ENCODE measurements around the gene PLA2G6. TPM values are rescaled to one million over a fixed set of nuclear protein-coding genes. Genes with fewer than 3 reads are reported as not detected.

Gene PLA2G6, protein sequence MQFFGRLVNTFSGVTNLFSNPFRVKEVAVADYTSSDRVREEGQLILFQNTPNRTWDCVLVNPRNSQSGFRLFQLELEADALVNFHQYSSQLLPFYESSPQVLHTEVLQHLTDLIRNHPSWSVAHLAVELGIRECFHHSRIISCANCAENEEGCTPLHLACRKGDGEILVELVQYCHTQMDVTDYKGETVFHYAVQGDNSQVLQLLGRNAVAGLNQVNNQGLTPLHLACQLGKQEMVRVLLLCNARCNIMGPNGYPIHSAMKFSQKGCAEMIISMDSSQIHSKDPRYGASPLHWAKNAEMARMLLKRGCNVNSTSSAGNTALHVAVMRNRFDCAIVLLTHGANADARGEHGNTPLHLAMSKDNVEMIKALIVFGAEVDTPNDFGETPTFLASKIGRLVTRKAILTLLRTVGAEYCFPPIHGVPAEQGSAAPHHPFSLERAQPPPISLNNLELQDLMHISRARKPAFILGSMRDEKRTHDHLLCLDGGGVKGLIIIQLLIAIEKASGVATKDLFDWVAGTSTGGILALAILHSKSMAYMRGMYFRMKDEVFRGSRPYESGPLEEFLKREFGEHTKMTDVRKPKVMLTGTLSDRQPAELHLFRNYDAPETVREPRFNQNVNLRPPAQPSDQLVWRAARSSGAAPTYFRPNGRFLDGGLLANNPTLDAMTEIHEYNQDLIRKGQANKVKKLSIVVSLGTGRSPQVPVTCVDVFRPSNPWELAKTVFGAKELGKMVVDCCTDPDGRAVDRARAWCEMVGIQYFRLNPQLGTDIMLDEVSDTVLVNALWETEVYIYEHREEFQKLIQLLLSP
- polyA plus RNA-seq (ENCODE audit: insufficient read length in 4 of 4): 10 to 100 TPM; 36.5 to 47.8 (median 39.9) TPM

DNA sequence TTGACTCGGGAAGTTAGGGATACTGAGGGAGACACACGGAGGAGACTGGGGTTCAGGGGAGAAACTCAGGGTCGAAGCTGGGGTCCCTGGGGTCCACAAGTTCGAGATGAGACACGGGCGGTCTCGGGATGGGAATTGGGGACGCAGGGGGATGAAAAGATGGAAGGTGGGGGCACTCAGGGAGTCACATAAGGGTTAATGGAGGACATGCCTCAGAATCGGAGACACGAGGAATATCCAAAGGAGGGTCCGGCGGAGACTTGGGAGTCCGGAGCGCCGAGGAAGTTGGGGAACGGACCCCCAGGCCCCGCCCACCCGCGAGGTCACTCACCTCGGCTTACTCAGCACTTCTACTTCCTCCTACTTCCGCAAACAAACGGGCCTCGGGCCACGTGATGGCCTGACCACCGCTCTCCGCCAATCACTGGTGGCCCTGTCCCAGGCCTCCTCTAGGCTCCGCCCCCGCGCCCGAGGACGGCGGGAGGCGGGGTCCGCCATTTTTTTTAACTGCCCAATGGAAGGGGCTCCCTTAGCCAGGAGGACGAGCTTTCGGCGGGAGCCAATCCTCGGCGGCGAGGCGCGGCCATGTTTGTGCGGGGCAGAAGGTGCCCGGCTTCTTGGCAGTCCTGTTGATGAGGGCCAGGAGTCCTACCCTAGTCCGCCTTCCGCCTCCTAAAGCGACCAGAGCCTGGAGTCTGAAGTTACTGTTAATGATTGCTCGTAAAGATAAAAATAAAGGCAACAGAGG lies at the start of gene PLA2G6:
PLA2G6 (minus strand) TSS at position 378 of the 748 bp plus-strand sequence. CDS start 12,404 bp downstream, outside the sequence.
- peak; percentile 96 to 98 (median 96) for DNase-seq (ENCODE audit: low read depth in 4 of 4, low spot score in 3 of 4)

- DNase-seq (ENCODE audit: low read depth in 4 of 4, low spot score in 3 of 4): no peak
Observed at GRCh38 chr22:38230916-38231315, 49.3 kb upstream of the PLA2G6 start.

- DNase-seq (ENCODE audit: low read depth in 4 of 4, low spot score in 3 of 4): no peak
Observed at GRCh38 chr22:38230108-38230825, 48.6 kb upstream of the PLA2G6 start.

GRCh38 chr22:38228873-38229740 lies 47.5 kb upstream of the PLA2G6 start:
- no peak for DNase-seq (ENCODE audit: low read depth in 4 of 4, low spot score in 3 of 4)

- no peak for DNase-seq (ENCODE audit: low read depth in 4 of 4, low spot score in 3 of 4)
Observed at GRCh38 chr22:38228326-38228872, 46.8 kb upstream of the PLA2G6 start.

DNA sequence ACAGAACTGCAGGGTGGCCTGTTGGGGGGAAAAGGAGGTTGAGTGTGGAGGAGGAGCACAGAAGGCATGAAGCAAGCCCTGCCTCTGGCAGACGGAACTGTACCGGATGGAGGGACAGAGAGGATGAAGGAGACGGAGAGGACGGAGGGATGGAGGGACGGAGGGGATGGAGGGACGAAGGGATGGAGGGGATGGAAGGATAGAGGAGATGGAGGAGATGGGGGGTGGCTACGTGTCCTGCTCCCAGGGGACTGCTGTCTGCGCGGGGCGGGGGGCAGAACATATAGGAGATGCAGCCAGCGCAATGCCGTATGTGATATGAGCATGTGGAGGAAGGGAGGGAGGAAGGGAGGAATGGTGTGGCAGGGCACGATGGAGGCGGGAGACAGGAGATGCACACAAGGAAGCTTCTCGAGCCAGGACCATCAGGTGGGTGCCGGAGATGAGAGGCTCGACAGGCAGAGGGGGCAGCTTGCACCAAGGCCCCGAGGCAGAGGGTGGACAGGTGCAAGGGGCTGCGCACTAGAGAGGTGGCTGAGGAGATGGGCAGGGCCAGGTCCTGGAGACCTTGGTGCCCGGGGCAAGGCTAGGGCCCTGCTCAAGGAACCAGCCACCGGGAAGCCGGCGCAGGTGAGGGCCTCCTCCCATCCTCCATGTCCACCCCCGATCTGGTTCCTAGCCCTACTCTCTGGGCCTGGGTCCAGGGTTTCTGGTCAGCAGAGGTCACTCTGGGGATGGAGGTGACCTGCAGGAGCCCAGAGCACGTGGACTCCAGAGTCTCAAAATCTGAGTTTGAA lies 45.4 kb upstream of the PLA2G6 start:
- DNase-seq (ENCODE audit: low read depth in 4 of 4, low spot score in 3 of 4): no peak

DNA sequence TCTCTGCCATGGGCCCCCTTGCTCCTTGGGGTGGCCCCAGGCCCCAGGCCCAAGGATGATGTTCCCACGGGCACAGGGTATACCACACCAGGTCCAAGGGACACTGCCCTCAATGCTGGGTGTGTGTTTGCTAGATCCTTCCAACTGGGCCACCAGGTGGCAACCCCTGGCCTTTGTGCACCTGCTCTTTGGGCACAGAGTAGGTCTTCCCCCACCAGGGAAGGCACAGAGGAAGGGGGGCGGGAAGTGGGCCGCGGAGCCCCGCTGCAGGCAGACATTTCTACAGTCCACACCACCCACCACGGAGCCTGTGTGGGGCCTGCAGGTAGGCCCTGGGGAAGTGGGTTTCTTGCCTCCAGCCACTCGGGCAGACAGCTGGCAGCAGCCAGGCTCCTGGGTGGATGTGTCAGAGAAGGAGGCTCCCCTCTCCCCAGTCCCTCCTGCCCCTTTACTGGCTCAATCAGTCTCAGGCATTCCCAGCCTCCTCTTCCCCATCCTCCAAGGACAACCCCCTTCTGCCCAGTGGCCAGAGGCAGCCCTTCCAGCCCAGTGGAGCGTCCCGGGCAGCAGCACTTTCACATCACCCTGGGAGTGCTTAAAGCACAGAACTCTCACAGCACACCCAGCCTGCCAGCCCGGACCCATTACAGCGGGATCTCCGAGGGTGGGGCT lies 41.8 kb upstream of the PLA2G6 start:
- no peak for DNase-seq (ENCODE audit: low read depth in 4 of 4, low spot score in 3 of 4)

DNA sequence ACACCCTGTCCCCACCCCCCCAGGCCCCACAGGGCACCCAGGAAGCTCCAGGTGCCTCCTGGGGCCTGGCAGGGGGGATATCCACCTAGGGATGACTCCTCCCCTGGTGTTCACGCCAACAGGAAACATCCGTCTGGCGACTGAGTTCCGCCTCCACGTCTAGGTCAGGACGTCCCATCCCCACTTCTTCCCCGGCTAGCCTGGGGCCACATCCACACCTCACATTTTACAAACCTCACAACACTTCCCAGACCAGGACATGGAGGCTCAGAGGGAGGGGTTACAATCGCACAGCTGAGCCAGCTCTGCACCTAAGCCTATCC lies 41.1 kb upstream of the PLA2G6 start:
- no peak for DNase-seq (ENCODE audit: low read depth in 4 of 4, low spot score in 3 of 4)

DNA sequence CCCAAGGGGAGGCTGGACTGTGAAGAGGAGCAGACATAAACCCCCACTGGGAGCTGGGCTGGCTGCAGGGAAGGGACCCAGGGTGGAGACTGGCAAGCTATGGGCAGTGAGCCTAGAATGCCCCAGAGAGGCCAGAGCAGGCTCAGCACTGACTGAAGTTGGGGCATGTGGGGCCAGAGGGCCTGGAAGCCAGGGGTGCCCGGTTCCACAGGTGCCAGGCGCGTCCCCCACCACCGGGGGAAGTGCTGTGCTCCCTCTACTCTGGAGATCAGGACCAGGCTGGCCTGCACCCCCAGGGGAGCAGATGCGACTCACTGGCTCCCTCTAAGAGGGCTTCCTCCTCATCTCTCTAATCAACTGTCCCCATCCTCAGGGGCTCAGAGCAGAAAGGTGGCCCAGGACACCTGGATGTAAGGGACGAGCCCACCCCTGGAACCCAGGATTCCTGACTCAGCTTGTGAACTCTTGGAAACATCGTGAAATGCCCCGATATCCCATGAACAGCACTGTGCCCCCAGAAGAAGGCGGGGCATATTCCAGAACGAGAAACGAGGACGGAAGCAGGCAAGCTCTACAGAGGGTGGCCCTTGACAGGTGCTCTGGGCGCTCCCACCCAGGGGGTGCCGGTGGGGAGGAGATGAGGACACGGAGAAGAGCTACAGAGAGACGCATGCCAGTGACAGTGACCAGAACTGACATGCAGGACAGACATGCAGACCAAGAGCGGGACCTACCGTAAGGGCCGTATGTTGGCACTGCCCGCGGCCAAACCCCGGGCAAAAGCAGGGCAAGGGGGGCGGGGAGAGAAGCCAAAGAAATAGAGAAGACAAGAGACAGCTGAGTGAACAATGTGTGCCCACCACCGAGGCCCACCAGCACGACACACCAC lies 40.5 kb upstream of the PLA2G6 start:
- no peak for DNase-seq (ENCODE audit: low read depth in 4 of 4, low spot score in 3 of 4)

DNA sequence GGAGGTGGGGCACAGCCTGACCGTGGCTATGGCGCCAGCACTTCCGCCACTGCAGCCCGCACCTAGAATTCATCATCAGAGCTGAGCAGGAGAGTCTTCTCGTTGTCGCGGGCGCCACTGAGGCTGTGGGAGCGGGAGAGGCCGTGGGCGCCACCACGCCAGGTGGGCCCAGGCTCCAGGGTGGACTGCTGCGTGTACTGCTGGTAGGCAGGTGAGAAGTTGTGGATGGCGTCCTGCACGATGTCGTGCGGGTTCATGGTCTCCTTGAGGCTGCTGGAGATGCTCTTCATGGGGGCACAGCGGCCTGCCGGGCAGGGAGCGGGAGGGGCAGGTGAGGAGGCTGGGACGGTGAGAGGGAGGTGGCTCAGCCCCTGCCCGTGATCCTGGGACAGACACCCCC lies 39.8 kb upstream of the PLA2G6 start:
- DNase-seq (ENCODE audit: low read depth in 4 of 4, low spot score in 3 of 4): no peak

DNA sequence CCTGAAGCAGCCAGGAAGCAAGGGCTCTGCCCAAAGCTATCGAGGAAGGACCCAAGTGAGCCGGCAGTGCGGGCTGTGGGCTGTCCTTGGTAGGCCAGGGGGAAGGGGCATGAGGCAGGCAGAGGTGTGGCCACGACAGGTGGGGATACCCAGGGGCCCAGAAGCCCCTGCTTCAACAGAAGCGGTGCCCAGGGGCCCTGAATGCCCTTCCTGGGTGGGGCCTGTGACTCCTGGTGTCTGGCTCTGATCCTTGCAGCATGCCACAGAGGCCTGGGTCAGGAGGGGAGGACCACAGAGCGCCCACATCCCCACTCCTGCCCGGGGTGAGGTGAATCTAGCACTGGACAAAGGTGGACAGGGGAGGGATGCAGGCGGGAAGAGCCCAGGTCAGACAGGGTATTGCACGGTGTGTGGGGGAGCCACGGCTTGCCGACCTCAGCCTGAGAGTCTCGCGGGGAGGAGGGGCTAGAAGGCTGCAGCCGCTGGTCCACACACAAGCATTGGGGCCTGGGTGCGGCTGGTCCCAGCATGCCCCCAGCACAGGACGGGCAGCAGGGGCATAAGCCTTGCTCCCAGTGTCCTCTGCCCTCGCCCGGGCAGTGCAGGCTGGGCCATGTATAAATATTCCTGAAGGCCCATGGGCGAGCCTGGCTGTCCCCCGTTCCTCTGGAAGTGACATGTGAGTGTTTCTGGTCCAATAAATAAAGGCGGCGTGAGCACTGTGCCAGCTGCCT lies 39.2 kb upstream of the PLA2G6 start:
- DNase-seq (ENCODE audit: low read depth in 4 of 4, low spot score in 3 of 4): no peak

GRCh38 chr22:38220163-38220562 lies 38.5 kb upstream of the PLA2G6 start:
- DNase-seq (ENCODE audit: low read depth in 4 of 4, low spot score in 3 of 4): no peak

DNA sequence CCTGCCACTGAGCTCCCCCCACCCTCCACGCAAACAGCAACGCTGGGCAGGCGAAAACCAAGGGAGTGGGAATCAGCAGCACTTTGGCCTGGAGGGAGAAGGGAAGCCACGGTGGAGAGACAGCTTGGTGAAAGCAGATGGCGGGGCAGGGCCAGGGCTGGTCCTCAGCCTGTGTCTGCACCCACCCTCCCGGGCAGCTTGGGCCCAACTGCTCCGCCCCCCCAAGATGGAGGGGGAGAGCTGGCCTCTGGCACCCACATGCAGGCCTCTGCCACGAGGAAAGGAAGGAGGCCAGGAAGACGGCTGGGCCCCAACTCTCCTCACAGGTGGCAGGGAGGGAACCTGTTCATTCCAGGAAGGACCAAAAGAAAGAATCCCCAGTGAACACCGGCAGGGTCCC lies 38.0 kb upstream of the PLA2G6 start:
- no peak for DNase-seq (ENCODE audit: low read depth in 4 of 4, low spot score in 3 of 4)

DNA sequence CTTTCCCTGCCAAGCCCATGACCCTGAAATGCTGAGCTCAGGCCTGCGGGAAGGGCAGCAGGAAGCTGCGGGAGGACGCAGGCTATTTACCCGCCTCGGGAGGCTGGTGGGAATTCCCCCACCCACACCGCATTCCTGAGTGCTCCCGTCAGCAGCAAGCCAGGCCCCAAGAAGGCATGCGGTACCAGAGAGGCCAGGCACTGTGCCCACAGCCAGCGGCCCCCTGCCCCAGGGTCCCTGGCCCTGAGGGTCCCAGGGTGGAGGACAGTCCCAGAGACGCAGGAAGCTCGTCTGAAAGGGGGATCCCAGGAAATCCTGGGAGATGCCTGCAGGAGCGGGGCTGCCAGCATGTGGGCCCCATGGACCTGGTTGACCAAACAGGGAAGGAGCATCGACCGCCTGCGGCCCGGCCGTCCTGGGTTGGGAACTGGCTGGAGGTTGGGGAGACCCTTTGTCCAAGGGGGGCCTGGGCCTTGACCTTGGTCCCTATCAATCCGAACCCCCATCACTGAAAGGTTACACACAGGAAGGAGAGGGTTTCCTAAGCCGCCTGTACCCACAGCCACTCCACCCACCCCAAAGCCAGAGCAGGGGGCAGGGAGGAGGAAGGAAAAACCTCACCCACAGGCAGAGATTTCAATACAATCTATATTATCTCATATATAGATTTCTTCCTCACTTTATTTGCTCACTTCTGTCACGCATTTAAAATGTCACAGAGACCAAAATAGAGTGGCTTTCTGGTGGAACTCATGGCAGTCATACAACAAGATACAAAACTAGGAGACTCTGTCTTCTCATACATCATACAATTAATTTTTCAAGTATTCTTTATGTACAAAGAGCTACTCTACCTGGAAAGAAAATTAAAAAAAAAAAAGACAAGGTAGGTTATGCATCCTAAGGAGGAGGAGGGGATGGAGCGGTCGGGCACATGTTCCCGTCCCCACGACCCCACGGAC lies 37.3 kb upstream of the PLA2G6 start:
- no peak for DNase-seq (ENCODE audit: low read depth in 4 of 4, low spot score in 3 of 4)
